ENCODE measurements around the gene FGFR3.

The FGFR3 gene

DNA sequence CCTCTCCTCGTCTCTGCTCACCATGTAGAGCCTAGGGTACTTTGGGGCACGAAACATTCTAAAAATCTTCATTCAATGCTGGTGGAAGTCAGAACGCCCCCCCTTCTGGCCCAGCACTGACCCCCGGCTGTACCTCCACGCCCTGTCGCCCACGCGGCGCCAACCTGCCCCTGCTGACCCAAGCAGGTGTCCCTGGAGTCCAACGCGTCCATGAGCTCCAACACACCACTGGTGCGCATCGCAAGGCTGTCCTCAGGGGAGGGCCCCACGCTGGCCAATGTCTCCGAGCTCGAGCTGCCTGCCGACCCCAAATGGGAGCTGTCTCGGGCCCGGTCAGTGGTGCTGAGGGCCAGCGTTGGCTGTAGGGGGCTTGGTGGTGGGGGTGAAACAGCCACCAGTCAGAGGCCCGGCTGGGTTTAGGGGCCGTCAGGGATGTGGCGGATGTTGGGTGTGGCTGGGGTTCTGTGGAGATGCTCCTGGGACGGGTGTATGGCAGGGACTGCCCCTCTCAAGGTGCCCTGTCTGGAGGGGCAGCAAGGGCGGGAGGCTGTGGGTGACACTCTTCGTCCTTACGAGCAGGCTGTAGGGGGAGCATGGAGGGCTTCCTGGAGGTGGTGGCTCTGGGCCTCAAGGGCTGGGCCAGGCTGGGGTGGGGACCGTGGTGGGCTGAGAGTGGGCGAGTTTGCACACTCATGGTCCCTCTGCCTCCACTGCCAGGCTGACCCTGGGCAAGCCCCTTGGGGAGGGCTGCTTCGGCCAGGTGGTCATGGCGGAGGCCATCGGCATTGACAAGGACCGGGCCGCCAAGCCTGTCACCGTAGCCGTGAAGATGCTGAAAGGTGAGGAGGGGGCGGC, 11.8 kb downstream of the FGFR3 start:
- no peak for DNase-seq (ENCODE audit: low read depth in 1 of 2, low spot score in 1 of 2)
- no peak for TF ChIP-seq JUND (IDR thresholded peaks at IDR 0.05; ENCODE audit: low read depth)
- in situ Hi-C loops (cut with HindIII; ENCODE audit: low pct_unique_long_range_greater_than_20kb, low sequenced_read_pairs) = no loop called here

DNA sequence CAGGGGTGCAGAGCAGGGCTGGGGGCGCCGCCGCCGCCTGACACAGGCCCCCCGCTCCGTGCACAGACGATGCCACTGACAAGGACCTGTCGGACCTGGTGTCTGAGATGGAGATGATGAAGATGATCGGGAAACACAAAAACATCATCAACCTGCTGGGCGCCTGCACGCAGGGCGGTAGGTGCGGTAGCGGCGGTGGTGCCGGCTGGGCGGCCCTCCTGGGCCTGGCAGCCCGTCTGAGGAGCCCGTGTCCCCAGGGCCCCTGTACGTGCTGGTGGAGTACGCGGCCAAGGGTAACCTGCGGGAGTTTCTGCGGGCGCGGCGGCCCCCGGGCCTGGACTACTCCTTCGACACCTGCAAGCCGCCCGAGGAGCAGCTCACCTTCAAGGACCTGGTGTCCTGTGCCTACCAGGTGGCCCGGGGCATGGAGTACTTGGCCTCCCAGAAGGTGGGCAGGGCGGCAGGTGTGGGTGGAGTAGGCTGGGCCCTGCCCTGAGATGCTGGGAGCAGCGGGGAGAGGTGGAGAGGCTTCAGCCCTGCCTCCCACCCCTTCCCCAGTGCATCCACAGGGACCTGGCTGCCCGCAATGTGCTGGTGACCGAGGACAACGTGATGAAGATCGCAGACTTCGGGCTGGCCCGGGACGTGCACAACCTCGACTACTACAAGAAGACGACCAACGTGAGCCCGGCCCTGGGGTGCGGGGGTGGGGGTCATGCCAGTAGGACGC, 12.6 kb downstream of the FGFR3 start:
- in situ Hi-C loops (cut with HindIII; ENCODE audit: low pct_unique_long_range_greater_than_20kb, low sequenced_read_pairs) = no loop called here
- no peak for TF ChIP-seq JUND (IDR thresholded peaks at IDR 0.05; ENCODE audit: low read depth)
- no peak for DNase-seq (ENCODE audit: low read depth in 1 of 2, low spot score in 1 of 2)

- TF ChIP-seq JUND (IDR thresholded peaks at IDR 0.05; ENCODE audit: low read depth) = no peak
- DNase-seq (ENCODE audit: low read depth in 1 of 2, low spot score in 1 of 2) = no peak
- in situ Hi-C loops (cut with HindIII; ENCODE audit: low pct_unique_long_range_greater_than_20kb, low sequenced_read_pairs) = no loop called here
Measured at GRCh38 chr4:1806223-1806564, 13.1 kb downstream of the FGFR3 start.

- TF ChIP-seq JUND (IDR thresholded peaks at IDR 0.05; ENCODE audit: low read depth) = no peak
Measured at GRCh38 chr4:1806596-1807331, 13.7 kb downstream of the FGFR3 start.

GRCh38 chr4:1807332-1807777, 14.3 kb downstream of the FGFR3 start:
- TF ChIP-seq JUND (IDR thresholded peaks at IDR 0.05; ENCODE audit: low read depth) = no peak
- peak in 1 of 2 experiments; percentile 30 for DNase-seq (ENCODE audit: low read depth in 1 of 2, low spot score in 1 of 2)
- in situ Hi-C loops (cut with HindIII; ENCODE audit: low pct_unique_long_range_greater_than_20kb, low sequenced_read_pairs) = no loop called here

More at GRCh38 chr4:1806596-1807331, 13.7 kb downstream of the FGFR3 start:
- in situ Hi-C loops (cut with HindIII; ENCODE audit: low pct_unique_long_range_greater_than_20kb, low sequenced_read_pairs) = no loop called here
- DNase-seq (ENCODE audit: low read depth in 1 of 2, low spot score in 1 of 2) = no peak

DNA sequence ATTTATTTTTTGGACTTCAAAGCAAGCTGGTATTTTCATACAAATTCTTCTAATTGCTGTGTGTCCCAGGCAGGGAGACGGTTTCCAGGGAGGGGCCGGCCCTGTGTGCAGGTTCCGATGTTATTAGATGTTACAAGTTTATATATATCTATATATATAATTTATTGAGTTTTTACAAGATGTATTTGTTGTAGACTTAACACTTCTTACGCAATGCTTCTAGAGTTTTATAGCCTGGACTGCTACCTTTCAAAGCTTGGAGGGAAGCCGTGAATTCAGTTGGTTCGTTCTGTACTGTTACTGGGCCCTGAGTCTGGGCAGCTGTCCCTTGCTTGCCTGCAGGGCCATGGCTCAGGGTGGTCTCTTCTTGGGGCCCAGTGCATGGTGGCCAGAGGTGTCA, 15.3 kb downstream of the FGFR3 start:
- in situ Hi-C loops (cut with HindIII; ENCODE audit: low pct_unique_long_range_greater_than_20kb, low sequenced_read_pairs) = no loop called here
- DNase-seq (ENCODE audit: low read depth in 1 of 2, low spot score in 1 of 2) = no peak
- TF ChIP-seq JUND (IDR thresholded peaks at IDR 0.05; ENCODE audit: low read depth) = no peak

DNA sequence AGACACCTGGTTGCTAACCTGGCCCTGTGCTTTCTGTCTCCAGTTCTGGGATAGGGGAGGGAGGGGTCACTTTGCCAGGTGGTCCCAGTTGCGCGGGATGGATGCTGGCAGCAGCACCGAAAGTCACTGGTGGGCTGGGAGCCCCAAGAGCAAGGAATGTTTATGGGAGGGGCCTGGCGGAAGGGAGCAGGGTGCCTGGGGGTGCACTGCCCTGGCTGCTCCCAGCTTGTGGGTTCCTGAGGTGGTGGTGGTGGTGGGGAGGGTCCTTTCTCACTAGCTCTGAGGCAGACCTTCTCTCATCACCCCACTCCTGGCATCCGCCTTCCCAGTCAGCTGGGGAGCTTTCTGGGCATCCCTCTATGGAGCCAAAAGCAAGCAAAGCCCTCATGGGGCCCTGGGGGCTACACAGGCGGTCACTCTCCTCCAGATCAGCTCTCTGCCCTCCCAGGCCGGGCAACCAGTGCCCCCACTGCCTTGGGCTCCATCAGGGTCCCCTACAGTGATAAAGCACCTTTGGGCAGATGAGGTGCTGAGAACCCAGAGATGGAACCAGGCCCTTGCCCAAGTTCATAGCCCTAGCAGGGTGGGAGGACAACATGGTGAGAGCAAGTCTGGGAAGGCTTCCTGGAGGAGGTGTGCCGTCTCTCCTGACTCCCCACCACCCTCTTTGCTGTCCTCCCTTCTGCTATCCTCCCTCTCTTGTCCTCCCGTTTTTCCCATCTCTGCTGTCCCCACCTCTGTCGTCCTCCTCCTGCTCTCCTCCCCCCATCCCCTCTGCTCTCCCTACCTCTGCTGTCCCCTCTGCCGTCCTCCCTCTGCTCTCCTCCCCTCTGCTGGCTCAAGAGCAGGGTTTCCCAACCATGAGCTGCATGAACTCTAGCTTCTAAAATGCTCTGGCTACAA, 16.0 kb downstream of the FGFR3 start:
- DNase-seq (ENCODE audit: low read depth in 1 of 2, low spot score in 1 of 2) = no peak
- no peak for TF ChIP-seq JUND (IDR thresholded peaks at IDR 0.05; ENCODE audit: low read depth)
- in situ Hi-C loops (cut with HindIII; ENCODE audit: low pct_unique_long_range_greater_than_20kb, low sequenced_read_pairs) = no loop called here

GRCh38 chr4:1809754-1810502, 16.8 kb downstream of the FGFR3 start:
- no peak for TF ChIP-seq JUND (IDR thresholded peaks at IDR 0.05; ENCODE audit: low read depth)
- peak; percentile 73 to 82 for DNase-seq (ENCODE audit: low read depth in 1 of 2, low spot score in 1 of 2)
- in situ Hi-C loops (cut with HindIII; ENCODE audit: low pct_unique_long_range_greater_than_20kb, low sequenced_read_pairs) = no loop called here

DNA sequence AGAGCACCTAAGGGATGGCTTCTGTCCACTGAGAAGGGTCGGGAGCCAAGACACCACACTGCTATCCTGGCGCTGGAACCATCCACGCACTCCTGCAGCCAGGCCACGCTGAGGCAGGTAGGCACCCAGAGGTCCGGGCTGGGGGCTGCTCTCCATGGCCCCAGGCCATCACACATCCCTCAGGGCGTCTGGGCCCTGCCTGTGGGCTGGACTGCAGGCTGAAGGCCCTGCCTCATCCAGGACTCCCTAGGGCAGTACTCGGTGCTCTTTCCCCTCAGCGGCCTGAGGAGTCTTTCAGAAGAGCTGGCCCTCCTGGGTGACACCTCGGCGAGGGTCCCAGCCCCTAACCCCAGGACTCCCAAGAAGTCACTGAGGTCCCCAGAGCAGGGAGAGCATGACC, 17.7 kb downstream of the FGFR3 start:
- no peak for TF ChIP-seq JUND (IDR thresholded peaks at IDR 0.05; ENCODE audit: low read depth)
- in situ Hi-C loops (cut with HindIII; ENCODE audit: low pct_unique_long_range_greater_than_20kb, low sequenced_read_pairs) = no loop called here
- DNase-seq (ENCODE audit: low read depth in 1 of 2, low spot score in 1 of 2) = no peak

DNA sequence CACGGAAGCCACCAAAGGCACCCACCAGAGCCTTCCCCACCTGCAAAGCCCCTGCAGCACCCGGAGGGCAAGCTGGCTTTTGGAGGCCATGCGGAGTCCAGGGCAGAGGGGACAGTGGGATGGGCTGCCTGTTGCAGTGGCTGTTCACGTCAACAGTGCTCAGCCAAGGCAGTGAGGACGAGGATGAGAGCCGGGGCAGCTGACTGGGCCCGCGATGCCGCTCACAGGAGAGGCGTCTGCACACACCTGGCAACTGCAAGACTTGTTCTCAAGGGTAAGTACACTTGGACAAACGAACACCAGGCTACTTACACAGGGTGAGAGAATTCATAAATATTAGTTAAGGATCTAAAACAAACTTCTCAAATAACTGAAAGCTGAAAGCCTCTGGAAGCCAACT, 19.6 kb downstream of the FGFR3 start:
- in situ Hi-C loops (cut with HindIII; ENCODE audit: low pct_unique_long_range_greater_than_20kb, low sequenced_read_pairs) = no loop called here
- no peak for TF ChIP-seq JUND (IDR thresholded peaks at IDR 0.05; ENCODE audit: low read depth)
- peak; percentile 68 to 74 for DNase-seq (ENCODE audit: low read depth in 1 of 2, low spot score in 1 of 2)

GRCh38 chr4:1813231-1813630, 20.1 kb downstream of the FGFR3 start:
- DNase-seq (ENCODE audit: low read depth in 1 of 2, low spot score in 1 of 2) = peak in 1 of 2 experiments; percentile 42
- no peak for TF ChIP-seq JUND (IDR thresholded peaks at IDR 0.05; ENCODE audit: low read depth)
- in situ Hi-C loops (cut with HindIII; ENCODE audit: low pct_unique_long_range_greater_than_20kb, low sequenced_read_pairs) = no loop called here
